Keratinocyte (primary cell): ENCODE results near the gene APBB2.

Experiments used
- EZH2 ChIP-seq: IDR thresholded peaks from one replicate; pipeline ENCODE4 v1.6.1; 2012; ENCODE audit warnings: inconsistent platforms, mild to moderate bottlenecking, low read length, moderate library complexity
- TF ChIP-seq, protein P1 (sequence below), 3 experiments: IDR thresholded peaks in 1 of 3; conservative IDR thresholded peaks in 1 of 3; optimal IDR thresholded peaks in 1 of 3; 2 replicates in 2 of 3; 3 replicates in 1 of 3; pipeline versions ENCODE3 to v1.5.1; 2011; ENCODE audit warnings: low read length in 3 of 3, mild to moderate bottlenecking in 3 of 3, moderate library complexity in 2 of 3, control low read depth in 1 of 3, inconsistent platforms in 1 of 3; ENCODE audit not compliant: insufficient read depth in 2 of 3; ENCODE audit errors: extremely low read depth in 1 of 3

DNA sequence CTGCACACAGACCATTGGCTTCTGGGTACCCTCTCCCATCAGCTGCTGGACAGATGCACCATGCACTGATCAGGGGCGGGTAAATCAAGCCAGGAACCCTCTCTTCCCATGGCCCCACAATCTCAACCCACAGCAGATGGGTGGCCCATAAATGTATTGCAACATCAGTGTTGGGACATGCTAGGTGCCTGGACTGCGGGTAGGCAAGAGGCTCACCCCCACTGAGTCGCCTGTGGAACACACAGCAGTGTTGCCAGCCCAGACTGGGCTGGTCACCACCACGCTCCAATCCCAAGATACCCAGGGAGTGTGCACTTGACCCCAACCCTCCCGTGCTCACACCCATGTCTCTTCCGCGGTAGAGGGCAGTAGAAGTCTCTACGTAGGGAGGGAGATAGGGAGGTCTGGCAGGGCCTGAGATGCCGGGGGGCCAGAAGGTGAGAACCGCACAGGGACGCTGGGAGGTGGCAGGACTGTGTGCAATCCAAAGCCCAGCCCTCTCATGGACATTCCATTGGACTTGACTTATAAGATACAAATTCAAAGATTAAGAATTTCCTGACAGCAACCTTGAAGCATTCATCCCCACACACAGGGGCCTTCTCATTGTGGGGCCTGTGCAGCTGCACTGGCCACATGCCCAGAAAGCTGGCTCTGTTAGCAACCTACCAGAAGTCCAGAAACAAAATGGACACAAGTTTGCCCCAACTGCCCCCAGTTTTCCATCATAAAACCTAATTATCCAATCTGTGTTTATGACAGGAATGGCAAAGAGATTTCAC lies 280.9 kb downstream of the APBB2 start:
- no peak for TF ChIP-seq EZH2
- TF ChIP-seq, protein P1, sequence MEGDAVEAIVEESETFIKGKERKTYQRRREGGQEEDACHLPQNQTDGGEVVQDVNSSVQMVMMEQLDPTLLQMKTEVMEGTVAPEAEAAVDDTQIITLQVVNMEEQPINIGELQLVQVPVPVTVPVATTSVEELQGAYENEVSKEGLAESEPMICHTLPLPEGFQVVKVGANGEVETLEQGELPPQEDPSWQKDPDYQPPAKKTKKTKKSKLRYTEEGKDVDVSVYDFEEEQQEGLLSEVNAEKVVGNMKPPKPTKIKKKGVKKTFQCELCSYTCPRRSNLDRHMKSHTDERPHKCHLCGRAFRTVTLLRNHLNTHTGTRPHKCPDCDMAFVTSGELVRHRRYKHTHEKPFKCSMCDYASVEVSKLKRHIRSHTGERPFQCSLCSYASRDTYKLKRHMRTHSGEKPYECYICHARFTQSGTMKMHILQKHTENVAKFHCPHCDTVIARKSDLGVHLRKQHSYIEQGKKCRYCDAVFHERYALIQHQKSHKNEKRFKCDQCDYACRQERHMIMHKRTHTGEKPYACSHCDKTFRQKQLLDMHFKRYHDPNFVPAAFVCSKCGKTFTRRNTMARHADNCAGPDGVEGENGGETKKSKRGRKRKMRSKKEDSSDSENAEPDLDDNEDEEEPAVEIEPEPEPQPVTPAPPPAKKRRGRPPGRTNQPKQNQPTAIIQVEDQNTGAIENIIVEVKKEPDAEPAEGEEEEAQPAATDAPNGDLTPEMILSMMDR (optimal IDR thresholded peaks at IDR 0.05 in 1 of 3, IDR thresholded peaks at IDR 0.05 in 1 of 3, conservative IDR thresholded peaks at IDR 0.05 in 1 of 3; ENCODE audit: extremely low read depth in 1 of 3, insufficient read depth in 2 of 3, low read length in 3 of 3) = no peak
